Stomach (tissue), 9 donors: Measurements from ENCODE around the gene C6orf15. TPM values are rescaled to one million over a fixed set of nuclear protein-coding genes. Genes with fewer than 3 reads are reported as not detected.

ENCODE experiments used
- DNase-seq, 2 donors: peaks; one replicate each; pipeline versions ENCODE4 v3.0.0 to v3.0.0-alpha.2; 2013 to 2019
- H3K27ac ChIP-seq, 5 donors: fragments of 200-600 bp in 4 of 5; sonication (generic) in 4 of 5; one replicate each; pipeline ENCODE4 v1.5.1; 2013 to 2019; ENCODE audit warnings: mild to moderate bottlenecking in 1 of 5, moderate library complexity in 1 of 5
- H3K27me3 ChIP-seq, 3 donors: fragments of 200-600 bp; sonication (generic); one replicate each; pipeline ENCODE4 v1.5.1; 2017 to 2019; ENCODE audit warnings: mixed run types in 1 of 3
- H3K36me3 ChIP-seq, 4 donors: fragments of 200-600 bp; sonication (generic); 1 replicate in 3 of 4; 2 replicates in 1 of 4; pipeline ENCODE4 v1.5.1; 2016 to 2019
- H3K4me1 ChIP-seq, 4 donors: fragments of 200-600 bp; sonication (generic); one replicate each; pipeline ENCODE4 v1.5.1; 2016 to 2019
- H3K4me3 ChIP-seq, 4 donors: fragments of 200-600 bp; sonication (generic) in 3 of 4; one replicate each; pipeline ENCODE4 v1.5.1; 2016 to 2019; ENCODE audit warnings: mild to moderate bottlenecking in 1 of 4
- H3K9me3 ChIP-seq, 4 donors: fragments of 200-600 bp; sonication (generic); one replicate each; pipeline ENCODE4 v1.5.1; 2016 to 2019
- CTCF ChIP-seq, 7 experiments: fragments of 450-650 bp in 4 of 7; fragments of 200-600 bp in 3 of 7; sonication (generic) in 3 of 7; IDR thresholded peaks; one replicate each; pipeline ENCODE4 v1.5.1; 2016 to 2019; ENCODE audit warnings: antibody characterized with exemption in 7 of 7, control low read depth in 2 of 7, mild to moderate bottlenecking in 1 of 7
- EP300 ChIP-seq: sonication (generic); formaldehyde crosslinking; IDR thresholded peaks from one replicate; pipeline ENCODE4 v1.6.1; 2017; ENCODE audit warnings: antibody characterized with exemption
- POLR2A ChIP-seq, 4 donors: fragments of 450-650 bp; IDR thresholded peaks; one replicate each; pipeline ENCODE4 v1.6.1; 2016; ENCODE audit warnings: antibody characterized with exemption in 4 of 4, control low read depth in 2 of 4, mild to moderate bottlenecking in 1 of 4, moderate library complexity in 1 of 4
- POLR2AphosphoS5 ChIP-seq, 3 donors: sonication (generic); formaldehyde crosslinking; IDR thresholded peaks; one replicate each; pipeline ENCODE4 v1.6.1; 2016; ENCODE audit warnings: antibody characterized with exemption in 3 of 3
- WGBS, 5 donors: extraction: QIAGEN DNeasy Blood & Tissue Kit in 3 of 5; methylation state at CpG; one replicate each; pipeline versions ENCODE4 v1.1.5 to v1.1.7; 2013 to 2018; 5-methylcytosine and 5-hydroxymethylcytosine counted together
- intact Hi-C: fragments of 100-400 bp; cut with DNase I; formaldehyde crosslinking; loops from one replicate; pipeline ENCODE4 v1.15.1; 2023; ENCODE audit warnings: low total_unique reads
- polyA plus RNA-seq, 3 donors: library from polyadenylated mRNA; stranded (reverse); fragments of 200-250 nt; gene quantifications; one replicate each; pipeline ENCODE4 v1.2.3, GENCODE V29; 2013
- total RNA-seq, 5 donors: library from RNA; depleted of rRNA; stranded (reverse); fragments of >200 nt; gene quantifications; one replicate each; pipeline versions ENCODE4 v1.1.0 to v1.2.3, GENCODE V29; 2014 to 2016
- donor health status: healthy with polysubstance abuse.
- donor health status: Bipolar disorder and iron deficiency.
- donor health status: healthy.

The C6orf15 gene
- total and polyA plus RNA-seq, 8 donors, result not detected

DNA sequence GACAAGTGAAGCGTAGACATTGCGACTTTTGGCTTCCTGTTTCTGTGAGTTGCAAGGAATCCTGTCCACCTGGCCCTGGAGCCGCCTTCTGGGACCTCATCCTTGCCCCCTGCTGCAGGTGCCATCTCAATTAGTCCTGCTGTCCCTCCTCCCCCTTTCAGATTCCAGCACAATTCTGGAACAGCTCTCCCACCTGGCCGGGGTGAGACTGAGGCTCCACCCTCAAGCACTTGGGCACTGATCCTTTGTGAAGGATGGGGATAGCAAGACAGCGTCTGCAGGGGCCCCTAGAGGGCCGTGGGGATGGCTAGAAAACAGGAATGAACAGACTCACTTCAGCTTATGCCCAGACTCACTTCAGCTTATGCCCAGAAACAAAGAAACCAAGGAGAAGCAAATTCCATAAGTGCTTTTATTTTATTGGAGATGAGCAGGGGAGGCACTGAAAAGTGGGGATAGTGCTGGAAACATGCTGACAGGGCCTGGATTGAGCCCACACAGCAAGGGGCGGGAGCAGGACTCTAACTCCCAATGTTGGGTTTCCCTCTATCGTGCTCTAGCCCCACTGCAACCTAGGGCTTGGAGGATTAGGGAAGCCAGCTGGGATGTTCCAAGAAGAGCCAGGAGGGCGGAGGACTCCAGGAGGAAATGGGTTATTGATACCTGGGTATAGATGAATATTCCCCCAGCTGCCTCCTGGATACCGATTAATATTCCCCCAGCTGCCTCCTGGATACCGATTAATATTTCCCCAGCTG, 1.4 kb downstream of the C6orf15 start:
- Histone ChIP-seq H3K36me3 (no peaks in the 10 kb centered on the region), H3K27ac (no peak overlapping the region), H3K4me1 (peaks cover 17 to 25% (median 22%) of the 10 kb centered on the region in 4 donors), H3K27me3 (peaks cover 0 to 19% (median 0%) of the 10 kb centered on the region in 3 donors), H3K9me3 (no peaks in the 10 kb centered on the region), H3K4me3 (no peak overlapping the region)
- 70 to 73% (median 71%) methylated on average over 11 of the region's 11 CpGs for WGBS, 5 donors
- DNase-seq, result no peak
- intact Hi-C loops, result no loop called here
- TF ChIP-seq POLR2AphosphoS5 (IDR thresholded peaks at IDR 0.05) (no peak), EP300 (no peak), CTCF (IDR thresholded peaks at IDR 0.05) (no peak), POLR2A (IDR thresholded peaks at IDR 0.05) (no peak)

- no peak overlapping the region for H3K4me3 ChIP-seq
- intact Hi-C loops, result no loop called here
- DNase-seq, result no peak
- H3K36me3 ChIP-seq, result no peaks in the 10 kb centered on the region
- peaks cover 0 to 22% (median 0%) of the 10 kb centered on the region in 3 donors for H3K27me3 ChIP-seq
- no peak for TF ChIP-seq CTCF (IDR thresholded peaks at IDR 0.05)
- TF ChIP-seq POLR2A (IDR thresholded peaks at IDR 0.05), result no peak
- TF ChIP-seq POLR2AphosphoS5 (IDR thresholded peaks at IDR 0.05), result no peak
- no peak for TF ChIP-seq EP300
- no peaks in the 10 kb centered on the region for H3K4me1 ChIP-seq
- H3K9me3 ChIP-seq, result no peaks in the 10 kb centered on the region
- H3K27ac ChIP-seq, result no peak overlapping the region
- 48 to 79% (median 70%) methylated on average over 4 of the region's 4 CpGs for WGBS, 5 donors
Observed at GRCh38 chr6:31107052-31107451, 5.3 kb downstream of the C6orf15 start.

DNA sequence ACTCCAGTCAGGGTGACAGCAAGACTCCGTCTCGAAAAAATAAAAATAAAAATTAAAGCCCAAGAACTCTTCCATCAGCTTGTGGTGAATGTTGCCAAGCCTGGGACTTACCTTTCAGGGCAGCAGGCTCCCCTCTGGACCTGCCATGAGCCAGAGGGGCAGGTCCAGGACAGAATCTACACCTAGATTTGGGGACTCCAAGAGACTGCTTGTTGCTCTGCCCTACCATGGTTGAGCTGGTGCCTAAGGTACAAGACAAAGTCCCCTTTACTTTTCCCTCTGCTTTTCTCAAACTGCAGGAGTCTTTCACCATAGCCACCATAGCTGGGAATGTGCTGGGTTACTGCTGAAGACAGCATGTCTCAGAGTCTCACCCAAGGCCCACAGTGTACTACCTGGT, 9.2 kb downstream of the C6orf15 start:
- DNase-seq, result no peak
- TF ChIP-seq POLR2AphosphoS5 (IDR thresholded peaks at IDR 0.05) (no peak), POLR2A (IDR thresholded peaks at IDR 0.05) (no peak), CTCF (IDR thresholded peaks at IDR 0.05) (no peak), EP300 (no peak)
- 96% methylated on average over 2 of the region's 2 CpGs for WGBS, 5 donors
- peaks cover 0 to 3% (median 0%) of the 10 kb centered on the region in 3 donors for H3K27me3 ChIP-seq
- H3K4me3 ChIP-seq, result no peak overlapping the region
- no peaks in the 10 kb centered on the region for H3K36me3 ChIP-seq
- no peaks in the 10 kb centered on the region for H3K4me1 ChIP-seq
- H3K27ac ChIP-seq, result no peak overlapping the region
- no peaks in the 10 kb centered on the region for H3K9me3 ChIP-seq
- intact Hi-C loops, result no loop called here

- Histone ChIP-seq H3K4me3 (no peak overlapping the region), H3K27me3 (no peaks in the 10 kb centered on the region), H3K4me1 (peaks cover 6 to 14% (median 8%) of the 10 kb centered on the region in 4 donors), H3K9me3 (no peaks in the 10 kb centered on the region), H3K27ac (no peak overlapping the region), H3K36me3 (no peaks in the 10 kb centered on the region)
- 88 to 97% (median 91%) methylated on average over 4 of the region's 4 CpGs for WGBS, 5 donors
- TF ChIP-seq POLR2A (IDR thresholded peaks at IDR 0.05) (no peak), POLR2AphosphoS5 (IDR thresholded peaks at IDR 0.05) (no peak), EP300 (no peak), CTCF (IDR thresholded peaks at IDR 0.05) (no peak)
- intact Hi-C loops, result no loop called here
- no peak for DNase-seq
Observed at GRCh38 chr6:31098449-31098938, 13.9 kb downstream of the C6orf15 start.
